LNCaP clone FGC (cell line): Measurements from ENCODE around the gene AAR2.

ENCODE experiments used
- DNase-seq: peaks from one replicate; pipeline ENCODE4 v3.0.0-alpha.2; 2011; ENCODE audit warnings: low read depth
- H3K4me3 ChIP-seq: 2 replicates; pipeline ENCODE4 v1.5.1; 2011; ENCODE audit warnings: mild to moderate bottlenecking, low read depth, low read length, control low read depth
- CTCF ChIP-seq: IDR thresholded peaks from 2 replicates; pipeline ENCODE4 v1.5.1; 2012; ENCODE audit warnings: mild to moderate bottlenecking; ENCODE audit not compliant: control insufficient read depth, insufficient read depth; ENCODE audit errors: extremely low read depth

The AAR2 gene

GRCh38 chr20:36243726-36244125 is 7.4 kb downstream of the AAR2 start:
- TF ChIP-seq CTCF = no peak
- H3K4me3 ChIP-seq = no peak overlapping the region
- peak; percentile 21 for DNase-seq

- no peak overlapping the region for H3K4me3 ChIP-seq
- no peak for DNase-seq
- no peak for TF ChIP-seq CTCF
Observed at GRCh38 chr20:36246401-36246800, 10.1 kb downstream of the AAR2 start.

- no peak for TF ChIP-seq CTCF
- DNase-seq = no peak
- H3K4me3 ChIP-seq = no peak overlapping the region
Observed at GRCh38 chr20:36248836-36249235, 12.6 kb downstream of the AAR2 start.

GRCh38 chr20:36249450-36249849 is 13.2 kb downstream of the AAR2 start:
- no peak for TF ChIP-seq CTCF
- no peak for DNase-seq
- H3K4me3 ChIP-seq = no peak overlapping the region

GRCh38 chr20:36251426-36251825 is 15.1 kb downstream of the AAR2 start:
- TF ChIP-seq CTCF = no peak
- no peak for DNase-seq
- H3K4me3 ChIP-seq = no peak overlapping the region

GRCh38 chr20:36252511-36252910 is 16.2 kb downstream of the AAR2 start:
- TF ChIP-seq CTCF = no peak
- DNase-seq = no peak
- no peak overlapping the region for H3K4me3 ChIP-seq

GRCh38 chr20:36253036-36253435 is 16.8 kb downstream of the AAR2 start:
- no peak for TF ChIP-seq CTCF
- no peak overlapping the region for H3K4me3 ChIP-seq
- no peak for DNase-seq
